ENCODE data around the gene SLCO4A1.

Gene SLCO4A1

DNA sequence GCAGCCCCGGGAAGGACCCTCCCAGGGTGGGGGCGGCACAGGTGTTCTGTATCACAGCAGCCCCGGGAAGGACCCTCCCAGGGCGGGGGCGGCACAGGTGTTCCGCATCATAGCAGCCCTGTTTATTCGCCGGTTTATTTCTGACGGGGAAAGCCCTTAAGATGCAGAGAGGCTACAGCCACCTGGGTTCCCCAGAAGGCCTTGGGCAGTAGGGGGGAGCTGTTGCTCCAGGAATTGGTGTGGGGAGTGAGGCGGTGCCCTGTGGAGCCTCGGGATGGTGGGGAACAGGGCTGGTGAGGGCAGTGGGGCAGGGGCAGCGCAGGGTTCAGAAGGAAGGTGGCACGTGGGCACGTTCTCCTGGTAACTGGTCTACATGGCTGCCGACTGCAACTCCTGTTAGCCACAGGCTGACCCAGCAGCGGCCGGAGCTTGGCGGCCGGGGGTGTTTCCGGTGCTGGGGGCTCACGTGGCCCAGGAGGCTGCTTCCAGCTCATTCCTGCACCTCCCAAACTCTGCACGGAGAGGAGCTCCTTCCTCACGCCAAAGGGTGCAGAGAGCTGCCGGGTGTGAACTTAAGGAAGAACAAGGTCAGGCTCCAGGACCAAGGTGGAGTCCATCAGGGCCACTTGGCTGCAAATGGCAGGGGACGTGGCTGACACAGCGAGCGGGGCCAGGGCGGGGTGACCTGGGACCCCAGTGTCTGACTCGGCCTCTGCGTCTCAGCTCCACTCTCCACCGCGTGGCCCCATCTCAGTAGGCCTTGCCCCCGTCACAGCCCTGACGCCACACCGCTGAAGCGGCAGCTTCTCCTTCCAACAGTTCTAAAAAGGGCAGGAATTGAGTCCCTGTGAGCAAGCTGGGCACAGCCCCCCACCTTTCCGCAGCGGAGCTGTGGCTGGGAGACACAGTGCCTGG, 13.2 kb downstream of the SLCO4A1 start:
- TF ChIP-seq FOXP2 (optimal IDR thresholded peaks at IDR 0.05; ENCODE audit: borderline replicate concordance, extremely low read depth, extremely low read length, insufficient read depth) = no peak
- TF ChIP-seq, protein P1, sequence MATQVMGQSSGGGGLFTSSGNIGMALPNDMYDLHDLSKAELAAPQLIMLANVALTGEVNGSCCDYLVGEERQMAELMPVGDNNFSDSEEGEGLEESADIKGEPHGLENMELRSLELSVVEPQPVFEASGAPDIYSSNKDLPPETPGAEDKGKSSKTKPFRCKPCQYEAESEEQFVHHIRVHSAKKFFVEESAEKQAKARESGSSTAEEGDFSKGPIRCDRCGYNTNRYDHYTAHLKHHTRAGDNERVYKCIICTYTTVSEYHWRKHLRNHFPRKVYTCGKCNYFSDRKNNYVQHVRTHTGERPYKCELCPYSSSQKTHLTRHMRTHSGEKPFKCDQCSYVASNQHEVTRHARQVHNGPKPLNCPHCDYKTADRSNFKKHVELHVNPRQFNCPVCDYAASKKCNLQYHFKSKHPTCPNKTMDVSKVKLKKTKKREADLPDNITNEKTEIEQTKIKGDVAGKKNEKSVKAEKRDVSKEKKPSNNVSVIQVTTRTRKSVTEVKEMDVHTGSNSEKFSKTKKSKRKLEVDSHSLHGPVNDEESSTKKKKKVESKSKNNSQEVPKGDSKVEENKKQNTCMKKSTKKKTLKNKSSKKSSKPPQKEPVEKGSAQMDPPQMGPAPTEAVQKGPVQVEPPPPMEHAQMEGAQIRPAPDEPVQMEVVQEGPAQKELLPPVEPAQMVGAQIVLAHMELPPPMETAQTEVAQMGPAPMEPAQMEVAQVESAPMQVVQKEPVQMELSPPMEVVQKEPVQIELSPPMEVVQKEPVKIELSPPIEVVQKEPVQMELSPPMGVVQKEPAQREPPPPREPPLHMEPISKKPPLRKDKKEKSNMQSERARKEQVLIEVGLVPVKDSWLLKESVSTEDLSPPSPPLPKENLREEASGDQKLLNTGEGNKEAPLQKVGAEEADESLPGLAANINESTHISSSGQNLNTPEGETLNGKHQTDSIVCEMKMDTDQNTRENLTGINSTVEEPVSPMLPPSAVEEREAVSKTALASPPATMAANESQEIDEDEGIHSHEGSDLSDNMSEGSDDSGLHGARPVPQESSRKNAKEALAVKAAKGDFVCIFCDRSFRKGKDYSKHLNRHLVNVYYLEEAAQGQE (IDR thresholded peaks at IDR 0.05; ENCODE audit: insufficient read depth in 1 of 2, low read depth in 2 of 2, low read length in 2 of 2) = no peak
- no peak for TF ChIP-seq TAF1 (IDR thresholded peaks at IDR 0.05; ENCODE audit: borderline replicate concordance, insufficient read depth, low read length)
- TF ChIP-seq SIN3A (IDR thresholded peaks at IDR 0.05; ENCODE audit: borderline replicate concordance, insufficient read depth, low read length) = no peak
- TF ChIP-seq POLR2AphosphoS5 (IDR thresholded peaks at IDR 0.05; ENCODE audit: low read depth, low read length) = no peak

DNA sequence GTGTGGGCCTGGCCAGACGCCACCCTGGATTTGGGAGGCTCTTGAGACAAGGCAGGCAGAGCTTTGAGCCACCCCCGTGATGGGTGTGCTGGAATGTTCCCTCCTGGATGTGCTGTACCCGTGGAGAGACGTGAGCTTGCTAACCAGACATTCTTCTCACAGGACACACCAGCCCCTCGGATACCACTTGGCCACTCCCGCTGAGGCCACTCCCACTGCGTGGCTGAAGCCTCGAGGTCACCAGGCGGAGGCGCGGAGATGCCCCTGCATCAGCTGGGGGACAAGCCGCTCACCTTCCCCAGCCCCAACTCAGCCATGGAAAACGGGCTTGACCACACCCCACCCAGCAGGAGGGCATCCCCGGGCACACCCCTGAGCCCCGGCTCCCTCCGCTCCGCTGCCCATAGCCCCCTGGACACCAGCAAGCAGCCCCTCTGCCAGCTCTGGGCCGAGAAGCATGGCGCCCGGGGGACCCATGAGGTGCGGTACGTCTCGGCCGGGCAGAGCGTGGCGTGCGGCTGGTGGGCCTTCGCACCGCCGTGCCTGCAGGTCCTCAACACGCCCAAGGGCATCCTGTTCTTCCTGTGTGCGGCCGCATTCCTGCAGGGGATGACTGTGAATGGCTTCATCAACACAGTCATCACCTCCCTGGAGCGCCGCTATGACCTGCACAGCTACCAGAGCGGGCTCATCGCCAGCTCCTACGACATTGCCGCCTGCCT, 14.1 kb downstream of the SLCO4A1 start:
- TF ChIP-seq POLR2AphosphoS5 (IDR thresholded peaks at IDR 0.05; ENCODE audit: low read depth, low read length) = no peak
- TF ChIP-seq SIN3A (IDR thresholded peaks at IDR 0.05; ENCODE audit: borderline replicate concordance, insufficient read depth, low read length) = no peak
- TF ChIP-seq, protein P1 (IDR thresholded peaks at IDR 0.05; ENCODE audit: insufficient read depth in 1 of 2, low read depth in 2 of 2, low read length in 2 of 2) = no peak

DNA sequence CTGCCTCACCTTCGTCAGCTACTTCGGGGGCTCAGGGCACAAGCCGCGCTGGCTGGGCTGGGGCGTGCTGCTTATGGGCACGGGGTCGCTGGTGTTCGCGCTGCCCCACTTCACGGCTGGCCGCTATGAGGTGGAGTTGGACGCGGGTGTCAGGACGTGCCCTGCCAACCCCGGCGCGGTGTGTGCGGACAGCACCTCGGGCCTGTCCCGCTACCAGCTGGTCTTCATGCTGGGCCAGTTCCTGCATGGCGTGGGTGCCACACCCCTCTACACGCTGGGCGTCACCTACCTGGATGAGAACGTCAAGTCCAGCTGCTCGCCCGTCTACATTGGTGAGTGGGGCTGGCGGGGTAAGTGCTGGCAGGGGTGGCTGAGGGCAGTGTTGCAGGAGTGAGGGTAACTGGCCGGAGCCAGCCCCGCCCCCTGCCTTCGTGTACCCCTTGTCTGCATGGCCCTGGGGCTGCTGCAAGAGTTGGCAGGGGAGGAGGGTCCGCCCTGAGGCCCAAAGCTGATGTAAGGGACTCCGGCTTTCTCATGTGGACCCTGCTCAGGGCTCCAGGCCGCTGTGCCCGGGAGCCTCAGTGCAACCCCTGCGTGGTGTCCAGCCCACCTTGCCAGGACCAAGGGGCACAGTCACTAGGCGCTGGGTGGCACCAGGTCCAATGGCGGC, 14.8 kb downstream of the SLCO4A1 start:
- no peak for TF ChIP-seq POLR2AphosphoS5 (IDR thresholded peaks at IDR 0.05; ENCODE audit: low read depth, low read length)
- TF ChIP-seq FOXP2 (optimal IDR thresholded peaks at IDR 0.05; ENCODE audit: borderline replicate concordance, extremely low read depth, extremely low read length, insufficient read depth) = no peak

DNA sequence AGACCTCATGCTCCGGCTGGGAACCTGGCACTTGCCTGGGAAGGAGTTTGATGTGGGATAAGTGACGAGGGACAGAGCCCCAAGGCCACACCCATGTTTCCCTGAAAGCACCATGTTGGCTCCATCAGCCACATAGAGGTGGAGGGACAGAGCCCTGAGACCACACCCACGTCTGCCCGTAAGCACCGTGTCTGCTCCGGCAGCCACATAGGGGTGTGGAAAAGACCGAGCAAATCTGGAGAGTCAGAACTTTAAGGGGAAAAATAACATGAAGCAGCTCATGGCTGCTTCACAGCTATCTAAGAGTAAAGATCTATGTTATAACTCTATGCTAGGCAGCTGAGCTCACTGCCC, 15.3 kb downstream of the SLCO4A1 start:
- TF ChIP-seq, protein P1 (IDR thresholded peaks at IDR 0.05; ENCODE audit: insufficient read depth in 1 of 2, low read depth in 2 of 2, low read length in 2 of 2) = no peak
- TF ChIP-seq SIN3A (IDR thresholded peaks at IDR 0.05; ENCODE audit: borderline replicate concordance, insufficient read depth, low read length) (no peak), TAF1 (IDR thresholded peaks at IDR 0.05; ENCODE audit: borderline replicate concordance, insufficient read depth, low read length) (no peak), FOXP2 (optimal IDR thresholded peaks at IDR 0.05; ENCODE audit: borderline replicate concordance, extremely low read depth, extremely low read length, insufficient read depth) (no peak), POLR2AphosphoS5 (IDR thresholded peaks at IDR 0.05; ENCODE audit: low read depth, low read length) (no peak)

DNA sequence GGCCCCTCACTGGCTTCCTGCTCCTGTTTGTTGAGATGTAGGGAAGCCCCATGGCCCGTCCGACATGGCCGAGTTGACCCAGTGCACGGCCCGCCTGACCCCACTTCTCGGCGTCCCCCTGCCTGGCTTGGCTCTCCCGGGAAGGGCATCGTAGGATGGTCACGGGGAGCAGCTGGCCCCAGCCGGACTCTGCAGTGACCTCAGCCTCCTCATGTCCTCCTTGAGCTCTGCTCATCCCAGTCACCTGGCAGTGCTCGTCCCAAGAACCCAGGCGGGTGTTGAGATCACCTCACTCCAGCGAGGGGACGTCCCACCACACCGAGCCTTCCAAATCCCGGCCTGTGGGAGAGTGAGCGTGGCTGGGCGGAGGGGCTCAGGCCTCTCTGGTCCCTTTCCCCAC, 15.7 kb downstream of the SLCO4A1 start:
- TF ChIP-seq POLR2AphosphoS5 (IDR thresholded peaks at IDR 0.05; ENCODE audit: low read depth, low read length) (no peak), FOXP2 (optimal IDR thresholded peaks at IDR 0.05; ENCODE audit: borderline replicate concordance, extremely low read depth, extremely low read length, insufficient read depth) (no peak), SIN3A (IDR thresholded peaks at IDR 0.05; ENCODE audit: borderline replicate concordance, insufficient read depth, low read length) (no peak), TAF1 (IDR thresholded peaks at IDR 0.05; ENCODE audit: borderline replicate concordance, insufficient read depth, low read length) (no peak)
- TF ChIP-seq, protein P1 (IDR thresholded peaks at IDR 0.05; ENCODE audit: insufficient read depth in 1 of 2, low read depth in 2 of 2, low read length in 2 of 2) = no peak
